Stimulated activated CD4-positive, alpha-beta T cell treated with anti-CD3 and anti-CD28 coated beads, TNF-alpha, amount 100 ng/mL, for 4 hours (primary cell): ENCODE data around the gene SGIP1.

Experiments used
- DNase-seq, 3 experiments: peaks; one replicate each; pipeline ENCODE4 v3.0.0-alpha.2; 2020; ENCODE audit warnings: low read depth in 3 of 3

Gene SGIP1

GRCh38 chr1:66533804-66534740 is at the start of gene SGIP1:
TSS of gene SGIP1 (plus strand) at chr1:66534153. CDS start at chr1:66534359, 206 bp downstream.
- DNase-seq: no peak

GRCh38 chr1:66489151-66489550 is 44.8 kb upstream of the SGIP1 start:
- no peak for DNase-seq

GRCh38 chr1:66489972-66490601 is 43.9 kb upstream of the SGIP1 start:
- DNase-seq: no peak

- DNase-seq: no peak
Measured at GRCh38 chr1:66490816-66491215, 43.1 kb upstream of the SGIP1 start.

- DNase-seq: no peak
Measured at GRCh38 chr1:66492424-66492823, 41.5 kb upstream of the SGIP1 start.

- no peak for DNase-seq
Measured at GRCh38 chr1:66493731-66494130, 40.2 kb upstream of the SGIP1 start.

- no peak for DNase-seq
Measured at GRCh38 chr1:66494482-66494881, 39.5 kb upstream of the SGIP1 start.

GRCh38 chr1:66495495-66495894 is 38.5 kb upstream of the SGIP1 start:
- no peak for DNase-seq

GRCh38 chr1:66497910-66498309 is 36.0 kb upstream of the SGIP1 start:
- DNase-seq: no peak

GRCh38 chr1:66500301-66500700 is 33.7 kb upstream of the SGIP1 start:
- DNase-seq: no peak

GRCh38 chr1:66502086-66502485 is 31.9 kb upstream of the SGIP1 start:
- DNase-seq: no peak

- DNase-seq: peak in 1 of 3 experiments; percentile 3
Measured at GRCh38 chr1:66503841-66504470, 30.0 kb upstream of the SGIP1 start.

- DNase-seq: no peak
Measured at GRCh38 chr1:66505671-66506392, 28.1 kb upstream of the SGIP1 start.

- no peak for DNase-seq
Measured at GRCh38 chr1:66506393-66506687, 27.6 kb upstream of the SGIP1 start.

- no peak for DNase-seq
Measured at GRCh38 chr1:66506991-66507390, 27.0 kb upstream of the SGIP1 start.

- no peak for DNase-seq
Measured at GRCh38 chr1:66510407-66510806, 23.5 kb upstream of the SGIP1 start.

- no peak for DNase-seq
Measured at GRCh38 chr1:66511118-66511517, 22.8 kb upstream of the SGIP1 start.

- no peak for DNase-seq
Measured at GRCh38 chr1:66517959-66518358, 16.0 kb upstream of the SGIP1 start.

GRCh38 chr1:66518654-66519053 is 15.3 kb upstream of the SGIP1 start:
- no peak for DNase-seq

GRCh38 chr1:66519992-66520391 is 14.0 kb upstream of the SGIP1 start:
- DNase-seq: no peak

GRCh38 chr1:66520655-66521054 is 13.3 kb upstream of the SGIP1 start:
- no peak for DNase-seq

GRCh38 chr1:66521721-66522365 is 12.1 kb upstream of the SGIP1 start:
- no peak for DNase-seq
